HG03342 (cell line): ENCODE data around the gene DCP1B.

ENCODE experiments used
- ATAC-seq: cut with Tn5 transposase; IDR thresholded peaks from one replicate; pipeline ENCODE4 v1.9.1; 2021; ENCODE audit warnings: mild to moderate bottlenecking, moderate library complexity; ENCODE audit not compliant: unreplicated experiment

The DCP1B gene

GRCh38 chr12:2004113-2004929 lies at the start of gene DCP1B:
Gene DCP1B, minus strand, starts transcription at chr12:2004457. Its CDS starts 26 bp downstream, at chr12:2004431.
- peak; percentile 97 for ATAC-seq

- no peak for ATAC-seq
Measured at GRCh38 chr12:2053691-2054090, 49.4 kb upstream of the DCP1B start.

- no peak for ATAC-seq
Measured at GRCh38 chr12:2052826-2053678, 48.8 kb upstream of the DCP1B start, which contains the start of gene CACNA1C. Gene CACNA1C, plus strand, starts transcription at chr12:2052987. Its CDS starts 576 bp downstream, at chr12:2053563.

GRCh38 chr12:2051700-2052621 lies 47.7 kb upstream of the DCP1B start:
- ATAC-seq: no peak

- ATAC-seq: no peak
Measured at GRCh38 chr12:2049604-2050540, 45.6 kb upstream of the DCP1B start.

- ATAC-seq: no peak
Measured at GRCh38 chr12:2047752-2048151, 43.5 kb upstream of the DCP1B start.

GRCh38 chr12:2046957-2047356 lies 42.7 kb upstream of the DCP1B start:
- ATAC-seq: no peak

GRCh38 chr12:2044165-2044564 lies 39.9 kb upstream of the DCP1B start:
- no peak for ATAC-seq

- ATAC-seq: no peak
Measured at GRCh38 chr12:2043054-2043453, 38.8 kb upstream of the DCP1B start.

- ATAC-seq: no peak
Measured at GRCh38 chr12:2039034-2039433, 34.8 kb upstream of the DCP1B start.

GRCh38 chr12:2035431-2036055 lies 31.3 kb upstream of the DCP1B start:
- ATAC-seq: no peak

GRCh38 chr12:2034633-2035430 lies 30.6 kb upstream of the DCP1B start:
- peak; percentile 88 for ATAC-seq

- ATAC-seq: no peak
Measured at GRCh38 chr12:2032506-2032905, 28.2 kb upstream of the DCP1B start.

GRCh38 chr12:2029851-2030250 lies 25.6 kb upstream of the DCP1B start:
- no peak for ATAC-seq

GRCh38 chr12:2027351-2027750 lies 23.1 kb upstream of the DCP1B start:
- no peak for ATAC-seq

GRCh38 chr12:2023365-2023764 lies 19.1 kb upstream of the DCP1B start:
- ATAC-seq: no peak

- no peak for ATAC-seq
Measured at GRCh38 chr12:2020511-2020910, 16.3 kb upstream of the DCP1B start.

- ATAC-seq: no peak
Measured at GRCh38 chr12:2019126-2019525, 14.9 kb upstream of the DCP1B start.
